DOHH2 (cell line): ENCODE data around the gene PIK3R3.

ENCODE experiments used
- EZH2phosphoT487 ChIP-seq: fragments of 200-600 bp; sonication (generic); IDR thresholded peaks from 2 replicates; pipeline ENCODE4 v1.6.1; 2017; ENCODE audit warnings: borderline replicate concordance, mild to moderate bottlenecking, antibody characterized with exemption, low read length, moderate library complexity, mixed read lengths
- TF ChIP-seq, protein P1 (sequence below): fragments of 200-600 bp; sonication (generic); IDR thresholded peaks from one replicate; pipeline ENCODE4 v1.5.1; 2014; ENCODE audit warnings: antibody characterized with exemption, mild to moderate bottlenecking, low read depth, low read length; ENCODE audit not compliant: poor library complexity, severe bottlenecking

DNA sequence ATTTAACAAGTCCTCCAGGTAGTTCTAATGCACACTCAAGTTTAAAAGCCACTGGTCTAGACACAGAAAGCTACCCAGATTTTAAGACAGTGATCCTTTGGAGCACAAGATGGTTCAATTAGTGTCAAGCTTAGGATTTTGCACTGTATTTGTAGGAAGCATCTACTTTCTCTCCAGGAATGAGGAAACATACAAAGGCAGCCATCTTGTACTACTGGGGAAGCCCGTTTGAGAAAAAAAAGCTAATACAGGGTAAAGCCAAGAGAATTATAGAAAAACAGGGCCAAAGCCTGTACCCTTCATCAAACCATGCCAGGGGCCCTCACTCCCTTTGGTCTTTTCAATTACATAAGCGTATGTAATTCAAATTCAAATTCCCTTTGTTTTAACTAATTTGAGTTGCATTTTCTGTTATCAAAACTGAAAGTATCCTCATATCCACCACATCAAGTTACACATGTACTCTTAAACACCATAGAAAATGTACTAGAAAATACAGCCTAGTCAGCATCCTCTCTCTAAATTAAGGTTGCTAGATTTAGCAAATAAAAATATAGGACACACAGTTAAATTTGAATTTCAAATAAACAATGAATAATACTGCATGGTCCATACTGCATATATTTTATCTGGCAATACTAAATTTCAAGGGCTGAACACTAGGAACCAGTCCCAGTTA lies 17.4 kb downstream of the PIK3R3 start:
- TF ChIP-seq, protein P1, sequence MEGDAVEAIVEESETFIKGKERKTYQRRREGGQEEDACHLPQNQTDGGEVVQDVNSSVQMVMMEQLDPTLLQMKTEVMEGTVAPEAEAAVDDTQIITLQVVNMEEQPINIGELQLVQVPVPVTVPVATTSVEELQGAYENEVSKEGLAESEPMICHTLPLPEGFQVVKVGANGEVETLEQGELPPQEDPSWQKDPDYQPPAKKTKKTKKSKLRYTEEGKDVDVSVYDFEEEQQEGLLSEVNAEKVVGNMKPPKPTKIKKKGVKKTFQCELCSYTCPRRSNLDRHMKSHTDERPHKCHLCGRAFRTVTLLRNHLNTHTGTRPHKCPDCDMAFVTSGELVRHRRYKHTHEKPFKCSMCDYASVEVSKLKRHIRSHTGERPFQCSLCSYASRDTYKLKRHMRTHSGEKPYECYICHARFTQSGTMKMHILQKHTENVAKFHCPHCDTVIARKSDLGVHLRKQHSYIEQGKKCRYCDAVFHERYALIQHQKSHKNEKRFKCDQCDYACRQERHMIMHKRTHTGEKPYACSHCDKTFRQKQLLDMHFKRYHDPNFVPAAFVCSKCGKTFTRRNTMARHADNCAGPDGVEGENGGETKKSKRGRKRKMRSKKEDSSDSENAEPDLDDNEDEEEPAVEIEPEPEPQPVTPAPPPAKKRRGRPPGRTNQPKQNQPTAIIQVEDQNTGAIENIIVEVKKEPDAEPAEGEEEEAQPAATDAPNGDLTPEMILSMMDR: no peak
- no peak for TF ChIP-seq EZH2phosphoT487
